MG63 (cell line): ENCODE results near the gene PGGHG. TPM values are rescaled to one million over a fixed set of nuclear protein-coding genes. Genes with fewer than 3 reads are reported as not detected.
"Not testable (repeated sequence)": the region's sequence is repeated elsewhere in the genome, so short reads cannot be mapped to it uniquely, and the experiment has no call there.

Experiments used
- DNase-seq: peaks from one replicate; pipeline ENCODE4 v3.0.0-alpha.2; 2020
- H3K27me3 ChIP-seq: fragments of 250-450 bp; sonication (Bioruptor Pico); 2 replicates; pipeline ENCODE4 v1.5.1; 2020; ENCODE audit warnings: mild to moderate bottlenecking, moderate library complexity
- H3K36me3 ChIP-seq: fragments of 250-450 bp; sonication (Bioruptor Pico); 2 replicates; pipeline ENCODE4 v1.5.1; 2020; ENCODE audit warnings: mild to moderate bottlenecking, moderate library complexity
- H3K4me3 ChIP-seq: fragments of 250-450 bp; sonication (Bioruptor Pico); 2 replicates; pipeline ENCODE4 v1.5.1; 2020; ENCODE audit warnings: mild to moderate bottlenecking, moderate library complexity
- H3K9me3 ChIP-seq: fragments of 250-450 bp; sonication (Bioruptor Pico); 2 replicates; pipeline ENCODE4 v1.5.1; 2020; ENCODE audit warnings: mild to moderate bottlenecking, moderate library complexity
- total RNA-seq: library from RNA; depleted of rRNA; stranded (reverse); fragments of >200 nt; shearing (Covaris generic); gene quantifications from 2 replicates; pipeline ENCODE4 v1.2.3, GENCODE V29; 2014; ENCODE audit warnings: low replicate concordance

Gene PGGHG
- total RNA-seq, 1 experiment from 2014 or later, result 6.2 TPM

DNA sequence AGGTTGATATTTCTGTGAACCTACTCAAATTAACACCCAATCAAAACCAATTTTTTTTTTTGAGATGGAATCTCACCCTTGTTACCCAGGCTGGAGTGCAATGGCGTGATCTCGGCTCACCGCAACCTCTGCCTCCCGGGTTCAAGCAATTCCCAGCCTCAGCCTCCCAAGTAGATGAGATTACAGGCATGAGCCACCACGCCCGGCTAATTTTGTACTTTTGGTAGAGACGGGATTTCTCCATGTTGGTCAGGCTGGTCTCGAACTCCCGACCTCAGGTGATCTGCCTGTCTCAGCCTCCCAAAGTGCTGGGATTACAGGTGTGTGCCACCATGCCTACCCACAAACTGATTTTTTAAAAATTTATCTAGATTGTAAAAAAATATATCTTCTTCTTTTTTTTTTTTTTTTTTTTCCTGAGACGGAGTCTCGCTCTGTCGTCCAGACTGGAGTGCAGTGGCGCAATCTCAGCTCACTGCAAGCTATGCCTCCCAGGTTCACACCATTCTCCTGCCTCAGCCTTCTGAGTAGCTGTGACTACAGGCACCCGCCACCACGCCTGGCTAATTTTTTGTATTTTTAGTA is 39.7 kb downstream of the PGGHG start:
- H3K9me3 ChIP-seq, DNase-seq, H3K36me3 ChIP-seq, H3K27me3 ChIP-seq, H3K4me3 ChIP-seq: not testable (repeated sequence)

DNA sequence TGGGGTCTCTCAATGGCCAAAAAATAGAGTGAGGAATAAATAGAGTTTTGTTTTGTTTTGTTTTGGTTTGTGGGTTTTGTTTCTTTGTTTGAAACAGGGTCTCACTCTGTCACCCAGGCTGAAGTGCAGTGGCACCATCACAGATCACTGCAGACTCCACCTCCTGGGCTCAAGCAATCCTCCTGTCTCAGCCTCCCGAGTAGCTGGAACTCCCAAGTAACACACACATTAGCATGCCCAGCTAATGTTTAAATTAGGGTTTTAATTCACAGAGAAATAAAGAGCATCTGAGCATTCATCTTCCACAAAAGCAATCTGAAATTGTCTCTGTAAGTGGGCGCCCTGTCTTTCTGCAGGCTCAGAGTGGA is 40.9 kb downstream of the PGGHG start:
- Histone ChIP-seq H3K4me3 (no peak overlapping the region), H3K9me3 (peaks cover 6% of the 10 kb centered on the region), H3K27me3 (no peaks in the 10 kb centered on the region), H3K36me3 (no peaks in the 10 kb centered on the region)
- no peak for DNase-seq

DNA sequence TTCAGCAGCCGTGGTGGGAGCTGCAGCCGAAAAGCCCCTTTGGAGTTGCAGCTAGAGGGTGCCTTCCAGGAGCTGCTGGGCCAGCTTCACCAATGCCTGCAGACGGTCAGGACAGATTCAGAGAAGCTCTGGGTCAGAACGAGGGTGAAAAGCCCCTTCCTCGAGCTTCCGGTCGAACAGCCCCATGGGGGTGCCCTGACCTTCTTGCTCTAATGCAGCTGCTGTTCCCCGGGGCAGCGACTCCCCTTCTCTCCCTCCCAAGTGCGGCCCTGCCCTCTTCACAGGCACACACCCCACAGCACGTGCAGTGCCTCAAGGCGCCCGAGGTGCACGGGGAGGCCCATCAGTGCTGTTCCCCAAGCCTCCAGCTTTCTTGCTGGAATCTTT is 41.4 kb downstream of the PGGHG start:
- DNase-seq, result no peak
- Histone ChIP-seq H3K9me3 (peaks cover 6% of the 10 kb centered on the region), H3K36me3 (no peaks in the 10 kb centered on the region), H3K27me3 (no peaks in the 10 kb centered on the region), H3K4me3 (no peak overlapping the region)

DNA sequence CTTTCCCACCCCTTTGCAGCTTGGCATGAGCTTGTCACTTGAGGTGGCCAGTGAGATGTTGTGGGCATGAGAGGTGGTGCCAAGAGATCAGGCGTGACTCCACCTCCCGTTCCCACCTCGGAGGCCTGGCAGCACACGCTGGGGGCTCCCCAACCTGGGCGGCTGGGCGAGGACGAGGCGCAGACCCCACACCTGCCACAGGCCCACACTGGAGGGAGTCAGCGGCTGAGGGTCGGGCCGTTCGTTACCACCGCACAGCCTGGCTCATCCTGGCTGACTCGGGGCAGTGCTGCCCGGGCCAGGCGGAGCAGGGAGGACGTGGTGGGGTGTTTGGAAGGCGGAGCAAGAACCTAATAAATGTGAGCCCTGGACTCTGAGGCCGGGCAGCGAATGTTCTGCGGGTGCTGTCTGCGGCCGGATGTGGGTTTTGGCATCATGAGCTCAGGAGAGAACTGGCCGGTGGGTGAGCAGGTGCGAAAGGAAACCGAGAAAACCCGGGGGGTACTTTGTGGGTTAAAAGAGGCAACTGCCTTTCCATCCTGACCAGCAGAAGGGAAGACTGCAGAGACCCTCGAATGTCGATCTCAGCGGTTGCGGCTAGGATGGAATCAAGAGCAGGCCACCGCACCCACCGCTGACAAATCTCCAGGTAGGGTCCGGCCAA is 41.9 kb downstream of the PGGHG start:
- Histone ChIP-seq H3K27me3 (no peaks in the 10 kb centered on the region), H3K36me3 (no peaks in the 10 kb centered on the region), H3K4me3 (no peak overlapping the region), H3K9me3 (peaks cover 6% of the 10 kb centered on the region)
- DNase-seq, result no peak

DNA sequence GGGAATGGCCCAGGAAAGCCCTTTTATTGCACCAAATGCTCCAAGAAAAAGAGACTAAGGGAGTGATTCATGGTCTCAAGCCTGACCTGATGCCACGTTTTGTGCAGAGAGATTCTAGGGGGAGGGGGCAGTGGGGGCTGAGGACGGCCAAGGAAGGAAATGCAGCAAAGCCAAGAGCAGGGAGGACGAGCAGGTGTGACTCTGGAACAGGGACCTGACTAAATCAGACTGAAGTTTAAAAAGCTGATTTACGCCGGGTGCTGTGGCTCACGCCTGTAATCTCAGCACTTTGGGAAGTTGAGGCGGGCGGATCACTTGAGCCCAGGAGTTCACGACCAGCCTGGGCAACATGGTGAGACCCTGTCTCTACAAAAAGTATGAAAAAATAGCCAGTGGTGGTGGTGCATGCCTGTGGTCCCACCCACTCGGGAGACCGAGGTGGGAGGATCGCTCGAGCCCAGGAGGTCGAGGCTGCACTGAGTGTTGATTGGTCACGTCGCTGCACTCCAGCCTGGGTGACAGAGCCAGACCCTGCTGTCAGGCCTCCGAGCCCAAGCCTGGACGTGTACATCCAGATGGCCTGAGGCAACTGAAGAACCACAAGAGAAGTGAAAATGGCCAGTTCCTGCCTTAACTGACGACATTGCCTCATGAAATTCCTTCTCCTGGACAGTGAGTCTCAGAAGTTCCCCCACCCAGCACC is 42.6 kb downstream of the PGGHG start:
- DNase-seq, result no peak
- peaks cover 6% of the 10 kb centered on the region for H3K9me3 ChIP-seq
- H3K36me3 ChIP-seq, result no peaks in the 10 kb centered on the region
- no peaks in the 10 kb centered on the region for H3K27me3 ChIP-seq
- H3K4me3 ChIP-seq, result no peak overlapping the region

DNA sequence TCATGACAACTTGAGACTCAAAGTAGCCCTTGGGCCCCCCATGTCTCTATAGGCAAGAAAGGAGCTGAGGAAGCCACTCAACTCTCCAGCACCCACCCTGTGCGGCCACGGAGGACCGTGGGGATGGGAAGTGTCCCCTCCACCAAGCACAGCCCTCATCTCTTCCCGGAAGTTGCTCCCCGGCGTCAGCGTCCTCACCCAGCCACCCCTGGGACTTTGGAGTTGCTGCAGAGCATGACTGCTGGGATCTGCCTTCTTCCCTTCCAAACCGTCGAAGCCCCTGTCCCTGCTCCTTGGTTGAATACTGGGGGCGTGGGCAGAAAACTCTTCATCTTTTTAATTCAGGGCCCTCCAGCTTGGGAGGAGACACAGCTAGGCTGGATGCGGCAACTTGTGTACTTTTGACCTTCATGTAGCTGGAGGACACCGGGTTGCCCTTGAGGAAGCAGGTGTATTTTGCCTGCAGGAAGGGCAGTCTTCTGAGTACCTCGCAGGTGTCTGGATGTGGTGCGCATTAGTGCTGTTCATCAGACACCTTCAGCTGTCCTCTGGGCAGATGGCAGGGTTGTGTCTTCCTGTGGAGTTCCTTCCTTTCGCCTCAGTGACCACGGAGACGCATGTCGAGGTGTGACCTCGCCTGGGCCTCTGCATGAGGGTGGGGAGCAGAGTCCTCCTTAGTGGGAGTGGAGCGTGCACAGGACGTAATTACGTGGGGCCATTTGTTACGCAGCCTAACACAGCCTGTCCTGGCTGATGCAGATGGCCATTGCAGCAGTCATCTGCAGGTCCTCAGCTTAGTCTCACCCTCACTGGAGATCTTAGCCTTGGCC is 43.9 kb downstream of the PGGHG start:
- H3K27me3 ChIP-seq, result no peaks in the 10 kb centered on the region

DNA sequence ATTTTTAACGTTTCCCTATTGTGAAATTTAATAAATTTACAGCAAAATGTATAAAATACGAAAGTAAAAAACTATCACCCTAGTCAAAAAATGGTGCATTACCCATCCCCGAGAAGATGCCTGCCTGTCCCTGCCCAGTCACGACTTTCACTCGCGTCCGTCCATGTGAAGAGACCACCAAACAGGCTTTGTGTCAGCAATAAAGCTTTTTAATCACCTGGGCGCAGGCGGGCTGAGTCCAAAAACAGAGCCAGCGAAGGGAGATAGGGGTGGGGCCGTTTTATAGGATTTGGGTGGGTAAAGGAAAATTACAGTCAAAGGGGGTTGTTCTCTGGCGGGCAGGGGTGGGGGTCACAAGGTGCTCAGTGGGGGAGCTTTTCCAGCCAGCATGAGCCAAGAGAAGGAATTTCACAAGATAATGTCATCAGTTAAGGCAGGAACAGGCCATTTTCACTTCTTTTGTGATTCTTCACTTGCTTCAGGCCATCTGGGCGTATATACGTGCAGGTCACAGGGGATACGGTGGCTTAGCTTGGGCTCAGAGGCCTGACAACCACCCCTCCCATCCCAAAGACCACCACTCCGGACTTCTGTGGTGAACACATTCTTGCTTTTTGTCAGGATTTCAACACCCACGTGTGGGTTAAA is 44.8 kb downstream of the PGGHG start:
- not testable (repeated sequence) for H3K4me3 ChIP-seq, DNase-seq, H3K36me3 ChIP-seq, H3K9me3 ChIP-seq, H3K27me3 ChIP-seq

More for the DNA sequence above, 43.9 kb downstream of the PGGHG start:
- H3K9me3 ChIP-seq, result peaks cover 6% of the 10 kb centered on the region
- H3K4me3 ChIP-seq, result no peak overlapping the region
- H3K36me3 ChIP-seq, result no peaks in the 10 kb centered on the region
- DNase-seq, result no peak

DNA sequence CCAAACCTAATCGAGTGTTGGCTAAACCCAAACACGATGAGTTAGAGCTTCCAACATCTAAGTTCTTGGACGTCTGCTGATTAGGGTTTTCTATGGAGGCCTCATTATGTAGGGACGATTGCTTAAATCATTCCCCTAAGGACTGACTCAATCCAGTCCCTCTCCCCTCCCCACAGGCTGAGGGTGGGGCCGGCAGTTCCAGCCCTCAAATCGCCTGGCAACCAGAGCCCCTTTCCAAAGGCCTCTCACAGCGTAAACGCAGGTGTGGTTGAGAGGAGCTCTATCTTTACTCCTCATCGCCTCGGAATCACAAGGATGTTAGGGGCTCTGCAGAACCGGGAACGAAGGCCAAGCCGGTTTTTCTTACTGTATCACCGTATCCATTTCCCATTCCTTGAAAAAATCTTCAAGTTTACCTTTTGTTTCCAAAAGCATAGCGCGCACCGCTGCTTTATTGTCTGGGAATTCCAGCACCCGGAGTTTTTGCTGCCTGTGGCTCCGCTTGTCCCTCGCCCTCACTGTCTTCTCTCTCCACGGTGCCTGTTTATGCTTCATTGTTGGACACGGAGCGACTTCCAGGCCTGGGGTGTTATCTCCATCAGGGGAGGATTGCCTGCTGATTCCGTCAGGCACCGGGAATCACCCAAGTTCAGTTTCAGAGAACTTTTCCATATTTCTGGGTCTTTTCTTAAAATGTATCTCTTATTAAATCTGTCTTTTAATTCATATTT is 45.5 kb downstream of the PGGHG start:
- H3K9me3 ChIP-seq, result peaks cover 6% of the 10 kb centered on the region
- DNase-seq, result no peak
- H3K4me3 ChIP-seq, result no peak overlapping the region
- no peaks in the 10 kb centered on the region for H3K27me3 ChIP-seq
- no peaks in the 10 kb centered on the region for H3K36me3 ChIP-seq

DNA sequence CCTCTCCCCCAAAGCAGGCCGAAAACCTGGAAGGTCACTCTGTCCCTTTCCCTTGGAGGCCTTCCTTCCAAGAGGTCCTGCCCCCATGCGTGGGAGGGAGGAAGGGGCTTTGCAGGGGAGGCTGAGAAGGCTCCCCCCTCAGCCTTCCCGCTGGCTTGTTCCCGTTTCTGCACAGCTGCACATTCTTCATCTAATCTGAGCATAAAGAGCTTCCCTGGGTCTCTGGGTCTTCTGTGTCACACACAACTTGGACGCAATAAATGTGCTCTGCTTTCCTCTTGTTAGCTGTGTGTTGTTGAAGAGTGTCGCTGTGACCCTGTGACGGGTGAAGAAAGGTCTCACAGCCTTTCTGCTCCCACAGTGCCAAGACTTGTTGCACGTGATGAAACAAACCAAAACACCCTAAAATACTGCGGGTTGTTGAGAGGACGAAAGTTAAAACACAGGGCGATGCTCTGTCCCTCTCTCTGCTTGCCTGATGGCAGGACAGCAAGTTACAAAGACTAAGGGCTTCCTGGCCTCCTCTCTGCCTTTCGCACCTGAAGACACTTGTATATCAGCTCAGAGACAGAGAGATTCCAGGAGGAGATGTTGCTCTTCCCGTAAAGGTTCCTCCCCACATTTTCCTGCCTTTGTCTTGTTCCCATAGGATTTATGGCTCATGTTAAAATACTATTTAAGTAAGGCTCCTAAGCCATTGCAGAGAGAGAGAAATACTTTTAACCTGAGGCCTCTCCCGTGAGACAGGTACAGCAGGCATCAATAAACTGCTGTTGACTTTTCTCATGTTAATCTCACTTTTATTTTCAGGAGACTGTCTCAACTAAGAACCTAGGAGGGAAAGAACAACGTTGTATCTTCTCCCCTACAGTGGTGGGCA is 47.1 kb downstream of the PGGHG start:
- no peak for DNase-seq
- no peak overlapping the region for H3K4me3 ChIP-seq
- no peaks in the 10 kb centered on the region for H3K27me3 ChIP-seq
- peaks cover 6% of the 10 kb centered on the region for H3K9me3 ChIP-seq
- H3K36me3 ChIP-seq, result no peaks in the 10 kb centered on the region

DNA sequence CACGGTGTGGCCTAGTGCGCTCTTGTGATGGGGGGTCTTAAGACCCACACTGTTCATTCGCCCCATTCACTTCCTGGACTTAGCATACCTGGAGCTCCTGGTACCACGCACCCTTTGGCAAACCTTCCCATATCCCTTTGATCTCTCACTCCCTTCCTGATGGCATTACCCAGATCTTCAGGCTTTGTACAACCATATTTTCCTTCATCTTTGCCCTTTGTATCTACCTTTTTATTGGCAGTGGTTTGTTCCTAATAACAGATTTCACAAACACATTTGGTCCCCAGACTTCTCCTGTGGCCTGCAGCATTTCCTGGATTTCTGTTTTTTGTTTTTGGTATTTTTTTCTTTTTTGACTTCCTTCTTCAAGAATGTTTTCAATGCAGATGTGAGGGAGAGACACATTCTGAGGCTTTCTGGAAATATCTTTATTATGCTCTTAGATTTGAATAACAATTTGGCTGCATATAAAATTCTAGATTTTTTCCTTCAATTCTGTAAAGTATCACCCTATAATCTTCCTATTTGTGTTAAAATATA is 47.8 kb downstream of the PGGHG start:
- no peaks in the 10 kb centered on the region for H3K27me3 ChIP-seq
- H3K36me3 ChIP-seq, result no peaks in the 10 kb centered on the region
- no peak for DNase-seq
- H3K9me3 ChIP-seq, result peaks cover 2% of the 10 kb centered on the region
- no peak overlapping the region for H3K4me3 ChIP-seq

DNA sequence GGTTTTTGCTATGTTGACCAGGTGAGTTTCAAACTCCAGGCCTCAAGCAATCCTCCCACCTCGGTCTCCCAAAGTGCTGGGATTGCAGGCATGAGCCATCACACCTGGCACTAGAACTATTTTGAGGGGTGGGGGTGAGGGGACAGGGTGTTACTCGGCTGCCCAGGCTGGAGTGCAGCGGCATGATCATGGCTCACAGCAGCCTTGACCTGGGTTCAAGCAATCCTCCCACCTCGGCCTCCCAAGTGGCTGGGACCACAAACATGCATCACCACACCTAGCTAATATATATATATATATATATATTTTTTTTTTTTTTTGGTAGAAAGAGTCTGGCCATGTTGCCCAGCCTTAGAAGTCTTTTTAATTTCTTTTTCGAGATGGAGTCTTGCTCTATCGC is 48.8 kb downstream of the PGGHG start:
- Histone ChIP-seq H3K27me3 (no peaks in the 10 kb centered on the region), H3K4me3 (no peak overlapping the region), H3K9me3 (no peaks in the 10 kb centered on the region), H3K36me3 (no peaks in the 10 kb centered on the region)
- DNase-seq, result no peak

DNA sequence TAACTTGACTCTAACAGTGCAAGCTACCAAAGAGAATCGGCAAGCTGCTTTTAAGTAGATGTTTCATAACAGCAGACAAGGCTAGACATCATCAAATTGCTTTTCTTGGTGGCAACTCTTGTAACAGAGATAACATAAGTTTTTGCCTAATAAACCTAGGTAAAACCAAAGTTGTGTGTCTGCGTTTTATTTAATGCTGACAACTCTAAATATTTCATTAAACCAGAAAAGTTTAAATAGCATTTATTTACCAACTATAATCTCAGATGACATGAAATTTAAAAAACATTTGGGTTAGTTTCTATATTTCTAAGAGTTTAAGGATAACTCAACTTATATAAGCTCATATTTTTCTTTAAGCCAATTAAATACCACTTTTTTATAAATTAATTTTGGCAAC is 51.0 kb downstream of the PGGHG start:
- no peak overlapping the region for H3K4me3 ChIP-seq
- no peak for DNase-seq
- H3K36me3 ChIP-seq, result no peaks in the 10 kb centered on the region
- H3K27me3 ChIP-seq, result no peaks in the 10 kb centered on the region
- no peaks in the 10 kb centered on the region for H3K9me3 ChIP-seq

DNA sequence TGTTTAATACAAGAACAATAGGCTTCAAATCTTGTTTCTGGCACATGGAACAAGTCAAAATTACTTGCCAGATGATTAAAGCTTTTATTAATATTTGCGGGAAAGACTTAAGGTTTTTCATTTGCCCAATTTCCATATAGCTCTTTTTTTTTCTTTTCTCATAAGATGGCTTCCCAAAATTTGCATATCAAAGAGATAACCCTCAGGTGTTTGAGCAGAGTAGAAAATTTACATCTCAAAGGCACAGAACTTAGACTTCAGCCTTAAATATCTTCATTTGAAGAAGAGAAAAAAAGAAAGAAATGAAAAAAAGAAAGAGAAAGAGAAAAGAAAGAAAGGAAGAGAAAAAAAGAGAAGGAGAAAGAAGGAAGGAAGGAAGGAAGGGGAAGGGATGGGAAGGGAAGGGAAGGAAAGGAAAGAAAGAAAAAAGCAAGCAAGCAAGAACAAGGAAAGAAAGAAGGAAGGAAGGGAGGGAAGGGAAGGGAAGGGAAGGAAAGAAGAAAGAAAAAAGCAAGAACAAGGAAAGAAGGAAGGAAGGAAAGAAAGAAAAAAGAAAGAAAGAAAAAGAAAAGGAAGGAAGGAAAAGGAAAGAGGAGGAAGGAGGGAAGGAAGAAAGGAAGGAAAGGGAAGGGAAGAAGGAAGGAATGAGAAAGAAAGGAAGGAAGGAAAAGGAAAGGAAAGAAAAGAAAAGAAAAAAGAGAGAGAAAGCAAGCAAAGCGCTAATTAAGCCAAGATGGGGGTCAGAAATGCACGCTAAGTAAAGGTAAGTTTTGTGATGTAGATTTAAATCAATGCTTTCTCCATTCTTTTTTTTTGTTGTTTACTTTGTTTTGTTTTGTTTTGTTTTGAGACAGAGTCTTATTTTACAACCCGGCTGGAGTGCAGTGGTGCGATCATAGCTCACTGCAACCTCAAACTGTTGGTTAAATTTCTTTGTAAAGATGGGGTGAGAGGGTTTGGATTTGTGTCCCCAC is 51.9 kb downstream of the PGGHG start:
- Histone ChIP-seq H3K9me3 (no peaks in the 10 kb centered on the region), H3K4me3 (no peak overlapping the region), H3K27me3 (no peaks in the 10 kb centered on the region), H3K36me3 (no peaks in the 10 kb centered on the region)
- DNase-seq, result no peak

DNA sequence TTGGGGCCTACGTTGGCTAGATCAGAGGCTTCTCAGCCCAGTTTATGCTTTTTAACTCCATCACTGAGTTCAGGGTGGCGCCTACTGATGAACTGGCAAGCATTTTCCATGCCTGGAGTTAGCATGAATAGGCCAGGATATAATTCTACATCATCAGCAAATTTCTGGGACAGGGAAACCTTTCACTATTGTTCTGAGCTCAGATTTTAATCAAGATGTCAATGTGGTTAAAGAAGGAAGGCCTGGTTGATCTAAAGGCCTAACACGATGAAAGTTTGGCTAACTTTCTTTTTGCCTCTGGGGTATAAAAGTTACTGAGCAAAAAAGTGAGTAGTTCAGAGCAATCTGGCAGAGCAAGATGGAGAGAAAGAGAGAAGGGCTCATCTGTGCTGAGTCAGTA is 53.4 kb downstream of the PGGHG start:
- Histone ChIP-seq H3K4me3 (no peak overlapping the region), H3K9me3 (no peaks in the 10 kb centered on the region), H3K36me3 (no peaks in the 10 kb centered on the region), H3K27me3 (no peaks in the 10 kb centered on the region)
- no peak for DNase-seq
